Uterus (tissue), 2 donors: ENCODE data around the gene CRY1.

Experiments
- POLR2A ChIP-seq, 2 donors: fragments of 450-650 bp; IDR thresholded peaks; one replicate each; pipeline ENCODE4 v1.6.1; 2016; ENCODE audit warnings: antibody characterized with exemption in 2 of 2, mild to moderate bottlenecking in 1 of 2, moderate library complexity in 1 of 2
- TF ChIP-seq, protein P1 (sequence below), 4 experiments: fragments of 200-600 bp in 2 of 4; fragments of 450-650 bp in 2 of 4; sonication (generic) in 2 of 4; IDR thresholded peaks; one replicate each; pipeline ENCODE4 v1.5.1; 2016 to 2019; ENCODE audit warnings: antibody characterized with exemption in 4 of 4, mild to moderate bottlenecking in 2 of 4, moderate library complexity in 1 of 4

DNA sequence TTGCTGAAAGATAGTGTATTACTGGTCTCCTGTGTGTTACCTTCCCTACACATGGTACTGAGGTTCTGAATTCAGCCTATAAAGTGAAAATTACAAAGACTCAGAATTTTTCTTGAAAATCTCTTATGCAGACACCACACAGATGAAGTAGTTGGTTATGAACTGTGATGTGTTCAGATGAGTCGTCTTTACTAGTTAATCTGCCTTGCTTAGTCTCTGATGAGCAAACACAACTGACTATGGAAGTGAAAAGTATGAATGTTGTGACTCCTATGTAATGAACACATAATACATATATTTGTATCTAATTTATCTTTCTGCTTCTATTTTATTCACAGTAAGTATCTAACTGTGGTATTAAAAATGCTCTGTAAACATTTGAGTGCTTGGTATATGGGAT lies 111.1 kb downstream of the CRY1 start:
- TF ChIP-seq, protein P1, sequence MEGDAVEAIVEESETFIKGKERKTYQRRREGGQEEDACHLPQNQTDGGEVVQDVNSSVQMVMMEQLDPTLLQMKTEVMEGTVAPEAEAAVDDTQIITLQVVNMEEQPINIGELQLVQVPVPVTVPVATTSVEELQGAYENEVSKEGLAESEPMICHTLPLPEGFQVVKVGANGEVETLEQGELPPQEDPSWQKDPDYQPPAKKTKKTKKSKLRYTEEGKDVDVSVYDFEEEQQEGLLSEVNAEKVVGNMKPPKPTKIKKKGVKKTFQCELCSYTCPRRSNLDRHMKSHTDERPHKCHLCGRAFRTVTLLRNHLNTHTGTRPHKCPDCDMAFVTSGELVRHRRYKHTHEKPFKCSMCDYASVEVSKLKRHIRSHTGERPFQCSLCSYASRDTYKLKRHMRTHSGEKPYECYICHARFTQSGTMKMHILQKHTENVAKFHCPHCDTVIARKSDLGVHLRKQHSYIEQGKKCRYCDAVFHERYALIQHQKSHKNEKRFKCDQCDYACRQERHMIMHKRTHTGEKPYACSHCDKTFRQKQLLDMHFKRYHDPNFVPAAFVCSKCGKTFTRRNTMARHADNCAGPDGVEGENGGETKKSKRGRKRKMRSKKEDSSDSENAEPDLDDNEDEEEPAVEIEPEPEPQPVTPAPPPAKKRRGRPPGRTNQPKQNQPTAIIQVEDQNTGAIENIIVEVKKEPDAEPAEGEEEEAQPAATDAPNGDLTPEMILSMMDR (IDR thresholded peaks at IDR 0.05): no peak
- no peak for TF ChIP-seq POLR2A (IDR thresholded peaks at IDR 0.05)
